Activated naive CD8-positive, alpha-beta T cell treated with anti-CD3 and anti-CD28 coated beads, Interleukin-2, amount 50 U/mL, for 24 hours (primary cell): ENCODE data around the gene THPO.
A peak's percentile ranks its signal among the peaks of the same experiment; 100 is the strongest.

Experiments
- ATAC-seq: fragments of 150-1000 bp; cut with Tn5 transposase; one replicate; pipeline ENCODE4 v1.10.0; 2021
- DNase-seq: peaks from one replicate; pipeline ENCODE4 v3.0.0; 2021
- H3K27ac Mint-ChIP-seq: one replicate; pipeline ENCODE4 v1.8.0; 2021; ENCODE audit warnings: mild to moderate bottlenecking, mixed read lengths
- H3K27me3 Mint-ChIP-seq: one replicate; pipeline ENCODE4 v1.8.0; 2021; ENCODE audit warnings: mixed read lengths
- H3K36me3 Mint-ChIP-seq: one replicate; pipeline ENCODE4 v1.8.0; 2021; ENCODE audit warnings: low read depth, mixed read lengths
- H3K4me1 Mint-ChIP-seq: one replicate; pipeline ENCODE4 v1.8.0; 2021; ENCODE audit warnings: mixed read lengths
- H3K4me3 Mint-ChIP-seq: one replicate; pipeline ENCODE4 v1.8.0; 2021; ENCODE audit warnings: mild to moderate bottlenecking, moderate library complexity, mixed read lengths
- H3K9me3 Mint-ChIP-seq: one replicate; pipeline ENCODE4 v1.8.0; 2021; ENCODE audit warnings: mixed read lengths

THPO gene

GRCh38 chr3:184361932-184362667 lies 15.9 kb downstream of the THPO start:
- ATAC-seq = peak; percentile 16
- H3K27ac Mint-ChIP-seq = peak overlapping the region; percentile 95
- H3K4me1 Mint-ChIP-seq = peaks cover 40% of the 10 kb centered on the region
- H3K36me3 Mint-ChIP-seq = peaks cover 32% of the 10 kb centered on the region
- H3K9me3 Mint-ChIP-seq = no peaks in the 10 kb centered on the region
- H3K27me3 Mint-ChIP-seq = peaks cover 5% of the 10 kb centered on the region
- peak overlapping the region; percentile 99 for H3K4me3 Mint-ChIP-seq
- peak; percentile 60 for DNase-seq

GRCh38 chr3:184361532-184361931 lies 16.5 kb downstream of the THPO start, which contains the start of the genes CLCN2 and POLR2H:
Gene CLCN2, minus strand, starts transcription at chr3:184361605. Its CDS starts 126 bp downstream, at chr3:184361479.
Gene POLR2H, plus strand, starts transcription at chr3:184361710. Its CDS starts 1,783 bp downstream, at chr3:184363493.
- Mint-ChIP-seq H3K4me1 (peaks cover 35% of the 10 kb centered on the region), H3K36me3 (peaks cover 28% of the 10 kb centered on the region), H3K27me3 (peaks cover 5% of the 10 kb centered on the region)

GRCh38 chr3:184360929-184361531 lies 17.0 kb downstream of the THPO start:
- H3K36me3 Mint-ChIP-seq = peaks cover 24% of the 10 kb centered on the region
- H3K9me3 Mint-ChIP-seq = no peaks in the 10 kb centered on the region
- H3K27ac Mint-ChIP-seq = peak overlapping the region; percentile 54
- H3K4me3 Mint-ChIP-seq = peak overlapping the region; percentile 87
- DNase-seq (no peak), ATAC-seq (no peak)
- H3K27me3 Mint-ChIP-seq = peaks cover 5% of the 10 kb centered on the region
- H3K4me1 Mint-ChIP-seq = peaks cover 32% of the 10 kb centered on the region

More at GRCh38 chr3:184361532-184361931, 16.5 kb downstream of the THPO start, which contains the start of the genes CLCN2 and POLR2H:
- ATAC-seq (peak; percentile 39), DNase-seq (peak; percentile 58)
- Mint-ChIP-seq H3K9me3 (no peaks in the 10 kb centered on the region), H3K27ac (peak within 1 kb of the TSS; percentile 95), H3K4me3 (peak within 1 kb of the TSS; percentile 99)

- Mint-ChIP-seq H3K4me1 (peaks cover 27% of the 10 kb centered on the region), H3K27ac (peak overlapping the region; percentile 54), H3K9me3 (no peaks in the 10 kb centered on the region), H3K36me3 (peaks cover 23% of the 10 kb centered on the region), H3K4me3 (peak overlapping the region; percentile 87), H3K27me3 (peaks cover 5% of the 10 kb centered on the region)
- DNase-seq (no peak), ATAC-seq (no peak)
Observed at GRCh38 chr3:184360070-184360928, 17.7 kb downstream of the THPO start.

- peaks cover 5% of the 10 kb centered on the region for H3K27me3 Mint-ChIP-seq
- no peak for ATAC-seq
- H3K4me1 Mint-ChIP-seq = peaks cover 20% of the 10 kb centered on the region
- DNase-seq = no peak
- H3K9me3 Mint-ChIP-seq = no peaks in the 10 kb centered on the region
- peaks cover 18% of the 10 kb centered on the region for H3K36me3 Mint-ChIP-seq
- no peak overlapping the region for H3K27ac Mint-ChIP-seq
- peak overlapping the region; percentile 87 for H3K4me3 Mint-ChIP-seq
Observed at GRCh38 chr3:184359610-184360009, 18.4 kb downstream of the THPO start.

GRCh38 chr3:184358921-184359350 lies 19.1 kb downstream of the THPO start:
- ATAC-seq (no peak), DNase-seq (no peak)
- Mint-ChIP-seq H3K4me1 (peaks cover 16% of the 10 kb centered on the region), H3K36me3 (peaks cover 14% of the 10 kb centered on the region), H3K27ac (no peak overlapping the region), H3K27me3 (peaks cover 5% of the 10 kb centered on the region), H3K9me3 (no peaks in the 10 kb centered on the region), H3K4me3 (no peak overlapping the region)

GRCh38 chr3:184358124-184358767 lies 19.8 kb downstream of the THPO start:
- no peak overlapping the region for H3K4me3 Mint-ChIP-seq
- no peak overlapping the region for H3K27ac Mint-ChIP-seq
- H3K9me3 Mint-ChIP-seq = no peaks in the 10 kb centered on the region
- ATAC-seq (no peak), DNase-seq (no peak)
- peaks cover 4% of the 10 kb centered on the region for H3K27me3 Mint-ChIP-seq
- H3K36me3 Mint-ChIP-seq = peaks cover 9% of the 10 kb centered on the region
- peaks cover 14% of the 10 kb centered on the region for H3K4me1 Mint-ChIP-seq

- H3K27ac Mint-ChIP-seq = no peak overlapping the region
- ATAC-seq = no peak
Observed at GRCh38 chr3:184357248-184358123, 20.5 kb downstream of the THPO start.

GRCh38 chr3:184355261-184356040 lies 22.6 kb downstream of the THPO start:
- Mint-ChIP-seq H3K4me1 (peaks cover 6% of the 10 kb centered on the region), H3K27ac (no peak overlapping the region), H3K9me3 (no peaks in the 10 kb centered on the region), H3K4me3 (no peak overlapping the region), H3K27me3 (peaks cover 2% of the 10 kb centered on the region), H3K36me3 (peaks cover 7% of the 10 kb centered on the region)
- ATAC-seq (no peak), DNase-seq (no peak)

More at GRCh38 chr3:184357248-184358123, 20.5 kb downstream of the THPO start:
- Mint-ChIP-seq H3K9me3 (no peaks in the 10 kb centered on the region), H3K4me1 (peaks cover 12% of the 10 kb centered on the region), H3K36me3 (peaks cover 7% of the 10 kb centered on the region), H3K27me3 (peaks cover 2% of the 10 kb centered on the region), H3K4me3 (no peak overlapping the region)
- no peak for DNase-seq

GRCh38 chr3:184354754-184355153 lies 23.3 kb downstream of the THPO start:
- Mint-ChIP-seq H3K36me3 (peaks cover 7% of the 10 kb centered on the region), H3K4me3 (no peak overlapping the region), H3K27ac (no peak overlapping the region), H3K9me3 (no peaks in the 10 kb centered on the region), H3K4me1 (no peaks in the 10 kb centered on the region), H3K27me3 (no peaks in the 10 kb centered on the region)
- ATAC-seq (no peak), DNase-seq (no peak)

GRCh38 chr3:184354121-184354728 lies 23.8 kb downstream of the THPO start:
- H3K27me3 Mint-ChIP-seq = no peaks in the 10 kb centered on the region
- H3K9me3 Mint-ChIP-seq = no peaks in the 10 kb centered on the region
- DNase-seq (peak; percentile 77), ATAC-seq (peak; percentile 56)
- H3K4me3 Mint-ChIP-seq = no peak overlapping the region
- no peaks in the 10 kb centered on the region for H3K4me1 Mint-ChIP-seq
- peaks cover 7% of the 10 kb centered on the region for H3K36me3 Mint-ChIP-seq
- H3K27ac Mint-ChIP-seq = no peak overlapping the region

GRCh38 chr3:184353546-184353941 lies 24.5 kb downstream of the THPO start:
- Mint-ChIP-seq H3K27me3 (no peaks in the 10 kb centered on the region), H3K9me3 (no peaks in the 10 kb centered on the region), H3K36me3 (peaks cover 7% of the 10 kb centered on the region), H3K4me1 (no peaks in the 10 kb centered on the region), H3K4me3 (no peak overlapping the region), H3K27ac (no peak overlapping the region)
- no peak for ATAC-seq
- no peak for DNase-seq
